ENCODE measurements around the gene FURIN. TPM values are rescaled to one million over a fixed set of nuclear protein-coding genes. Genes with fewer than 3 reads are reported as not detected.

FURIN gene
- total and polyA plus RNA-seq, 2 of the 8 experiments (the other 6 are each of a cell fraction or from before 2014, with no cell fraction given), result 15.8 to 32.1 TPM

DNA sequence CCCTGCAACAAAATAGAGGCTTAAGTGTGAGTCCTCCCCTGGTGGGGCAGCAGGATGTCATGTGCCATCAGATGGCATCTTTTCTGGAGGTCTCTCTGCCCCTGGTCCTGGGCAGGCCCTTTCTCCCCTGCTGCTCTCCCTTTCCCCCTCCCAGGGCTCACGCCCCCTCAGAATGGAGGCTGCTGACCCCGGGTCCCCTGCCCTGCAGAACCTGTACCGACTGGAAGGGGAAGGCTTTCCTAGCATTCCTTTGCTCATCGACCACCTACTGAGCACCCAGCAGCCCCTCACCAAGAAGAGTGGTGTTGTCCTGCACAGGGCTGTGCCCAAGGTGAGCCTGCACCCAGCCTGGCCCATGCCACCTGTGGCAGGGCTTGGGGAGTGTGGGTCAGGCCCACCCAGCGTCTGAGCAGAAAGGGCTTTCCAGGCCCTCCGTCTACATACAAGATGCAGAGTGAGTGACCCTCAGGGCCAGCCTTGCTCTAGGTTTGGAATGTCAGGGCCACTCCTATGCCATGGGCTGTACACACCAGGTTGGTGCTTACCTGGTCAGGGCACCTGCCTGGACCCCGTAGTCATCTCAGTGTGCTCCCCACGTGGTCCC is 23.1 kb downstream of the FURIN start:
- no peak for FAIRE-seq
- Histone ChIP-seq H3K79me1 (ENCODE audit: low read depth, low read length) (no peaks in the 10 kb centered on the region), H4K91ac (replicated peaks; ENCODE audit: insufficient read length, low read length) (no peak overlapping the region), H3K36me3 (ENCODE audit: control insufficient read depth in 2 of 4, insufficient read depth in 4 of 4, low read length in 3 of 4) (peaks cover 0 to 2% (median 0%) of the 10 kb centered on the region in 4 experiments; a peak in 2 of 8 replicates), H2AK5ac (ENCODE audit: low read depth, low read length) (no peak overlapping the region), H2AFZ (ENCODE audit: low read length) (no peak overlapping the region), H2BK120ac (replicated peaks; ENCODE audit: low read depth, low read length) (no peak overlapping the region), H2BK20ac (ENCODE audit: low read length) (no peak overlapping the region), H3K9ac (replicated peaks in 1 of 4; ENCODE audit: extremely low read depth in 1 of 4, low read depth in 3 of 4, low read length in 3 of 4) (no peak overlapping the region), H4K20me1 (replicated peaks in 1 of 2; ENCODE audit: control insufficient read depth in 1 of 2, insufficient read depth in 2 of 2, low read length in 2 of 2) (peaks cover 0 to 3% of the 10 kb centered on the region in 2 experiments), H3K23me2 (ENCODE audit: low read depth, low read length) (no peaks in the 10 kb centered on the region), H3K4ac (replicated peaks; ENCODE audit: insufficient read length, low read depth, low read length) (no peak overlapping the region), H3K27ac (ENCODE audit: low read depth, low read length) (no peak overlapping the region), H3K18ac (ENCODE audit: extremely low read depth, low read length) (no peak overlapping the region), H3K56ac (replicated peaks; ENCODE audit: insufficient read length, low read depth, low read length) (no peak overlapping the region), H2BK12ac (ENCODE audit: low read depth, low read length) (no peak overlapping the region), H3K9me3 (ENCODE audit: insufficient read depth in 2 of 2, low read depth in 1 of 2, low read length in 1 of 2) (no peaks in the 10 kb centered on the region), H4K5ac (ENCODE audit: insufficient read length, low read depth, low read length) (no peak overlapping the region), H4K8ac (ENCODE audit: extremely low read depth, insufficient read depth, low read length) (no peak overlapping the region), H3K27me3 (replicated peaks in 1 of 4; ENCODE audit: control insufficient read depth in 3 of 4, extremely low read depth in 1 of 4, insufficient read depth in 3 of 4, low read length in 3 of 4) (no peaks in the 10 kb centered on the region), H2BK15ac (ENCODE audit: low read length) (no peak overlapping the region), H3K4me1 (replicated peaks in 1 of 4; ENCODE audit: control insufficient read depth in 3 of 4, insufficient read depth in 4 of 4, low read length in 3 of 4) (peaks cover 0 to 2% (median 0%) of the 10 kb centered on the region in 4 experiments; a peak in 1 of 7 replicates), H3K79me2 (ENCODE audit: control insufficient read depth in 1 of 2, insufficient read depth in 2 of 2, low read length in 2 of 2) (no peaks in the 10 kb centered on the region), H3K23ac (ENCODE audit: insufficient read length) (no peak overlapping the region), H3K14ac (ENCODE audit: insufficient read length) (no peak overlapping the region), H3K4me2 (ENCODE audit: insufficient read depth in 1 of 2, low read depth in 2 of 2, low read length in 2 of 2) (no peak overlapping the region), H2BK5ac (ENCODE audit: low read depth, low read length) (no peak overlapping the region), H3K4me3 (ENCODE audit: extremely low read depth in 1 of 4, insufficient read depth in 2 of 4, low read depth in 3 of 4, low read length in 4 of 4) (no peak overlapping the region)
- ChIA-PET CTCF (ENCODE audit: partially characterized antibody) (interaction anchor here (0.6 to 6.0 kb wide), 6 partner anchors 10 to 187 kb away, joined by 3 to 42 read pairs (median 10); partner anchors contain the start of genes HDDC3, MAN2A2 and UNC45A), POLR2A (ENCODE audit: partially characterized antibody) (no interaction called here)
- no peak for TF ChIP-seq ASH2L (IDR thresholded peaks at IDR 0.05; ENCODE audit: low read length)
- TF ChIP-seq, protein P1, sequence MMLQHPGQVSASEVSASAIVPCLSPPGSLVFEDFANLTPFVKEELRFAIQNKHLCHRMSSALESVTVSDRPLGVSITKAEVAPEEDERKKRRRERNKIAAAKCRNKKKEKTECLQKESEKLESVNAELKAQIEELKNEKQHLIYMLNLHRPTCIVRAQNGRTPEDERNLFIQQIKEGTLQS (IDR thresholded peaks at IDR 0.05; ENCODE audit: insufficient read depth, low read depth, low read length), result no peak
- DNase-seq (ENCODE audit: low read depth in 1 of 2, low spot score in 2 of 2), result no peak
- WGBS, 2 experiments (ENCODE audit: extremely low coverage in 1 of 2, insufficient coverage in 1 of 2, insufficient read length in 1 of 2, insufficient replicate concordance in 2 of 2, low coverage in 1 of 2, low lambda C conversion rate in 2 of 2, missing lambda C conversion rate in 1 of 2), result 93% methylated on average over 8 of the region's 8 CpGs; no CpG with 5 or more reads in 1 of the 2 experiments

All from H1 (cell line).